Testis (tissue), 3 donors: ENCODE results near the gene CSTF2. TPM values are rescaled to one million over a fixed set of nuclear protein-coding genes. Genes with fewer than 3 reads are reported as not detected.

ENCODE experiments used
- DNase-seq: peaks from one replicate; pipeline ENCODE4 v3.0.0-alpha.2; 2019
- H3K27ac ChIP-seq, 2 donors: fragments of 200-600 bp; sonication (generic); one replicate each; pipeline ENCODE4 v1.5.1; 2019
- H3K27me3 ChIP-seq: fragments of 200-600 bp; sonication (generic); one replicate; pipeline ENCODE4 v1.5.1; 2019
- H3K36me3 ChIP-seq: fragments of 200-600 bp; sonication (generic); one replicate; pipeline ENCODE4 v1.5.1; 2017; ENCODE audit warnings: low read depth; ENCODE audit errors: missing control alignments
- H3K4me1 ChIP-seq: fragments of 200-600 bp; sonication (generic); one replicate; pipeline ENCODE4 v1.5.1; 2019
- H3K4me3 ChIP-seq, 2 donors: fragments of 200-600 bp; sonication (generic); one replicate each; pipeline ENCODE4 v1.5.1; 2017 to 2019
- H3K9me3 ChIP-seq: fragments of 200-600 bp; sonication (generic); one replicate; pipeline ENCODE4 v1.5.1; 2017
- POLR2A ChIP-seq: fragments of 450-650 bp; IDR thresholded peaks from one replicate; pipeline ENCODE4 v1.6.1; 2017; ENCODE audit warnings: antibody characterized with exemption, mild to moderate bottlenecking, moderate library complexity
- WGBS, 2 donors: methylation state at CpG; one replicate each; pipeline ENCODE4 v1.1.5; 2018; 5-methylcytosine and 5-hydroxymethylcytosine counted together
- intact Hi-C: fragments of 100-400 bp; cut with DNase I; formaldehyde crosslinking; loops from one replicate; pipeline ENCODE4 v1.15.1; 2023; ENCODE audit warnings: low total_unique reads
- polyA plus RNA-seq: library from polyadenylated mRNA; stranded (reverse); fragments of 350-450 nt; fragmentation: Illumina TruSeq; extraction: RNeasy Lipid Tissue Mini Kit (QIAGEN cat#74804); gene quantifications from one replicate; pipeline ENCODE4 v1.2.3, GENCODE V29; 2014; ENCODE audit warnings: low read depth, low replicate concordance; ENCODE audit not compliant: insufficient read depth
- total RNA-seq, 2 donors: library from RNA; depleted of rRNA; stranded (reverse); fragments of >200 nt; gene quantifications; one replicate each; pipeline ENCODE4 v1.2.3, GENCODE V29; 2016
- TF ChIP-seq, protein P1 (sequence below), 3 experiments: fragments of 450-650 bp in 2 of 3; fragments of 200-600 bp in 1 of 3; sonication (generic) in 1 of 3; IDR thresholded peaks; one replicate each; pipeline ENCODE4 v1.5.1; 2016 to 2019; ENCODE audit warnings: antibody characterized with exemption in 3 of 3, mild to moderate bottlenecking in 2 of 3, moderate library complexity in 1 of 3

The CSTF2 gene
- total and polyA plus RNA-seq, 3 donors from 2014 or later, result 33.2 to 44.4 (median 42.2) TPM

DNA sequence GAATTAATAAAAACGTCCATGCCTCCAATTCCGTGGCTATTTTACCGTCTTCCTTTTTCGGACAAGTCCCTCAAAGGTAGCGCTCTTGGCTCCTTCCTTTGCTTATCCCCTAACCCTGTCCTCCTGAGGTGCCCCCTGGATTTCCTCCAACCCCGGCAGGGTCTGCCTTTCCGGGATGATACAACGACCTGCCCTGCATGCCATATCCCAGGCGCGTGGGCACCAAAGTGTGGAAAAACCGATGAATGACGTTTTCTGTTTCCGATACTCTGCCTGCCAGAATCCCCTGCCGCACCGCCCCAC lies 706 bp upstream of the CSTF2 start:
- Histone ChIP-seq H3K27ac (no peak overlapping the region), H3K4me1 (no peaks in the 10 kb centered on the region), H3K4me3 (peak overlapping the region; percentile 57 to 71), H3K9me3 (no peaks in the 10 kb centered on the region), H3K36me3 (no peaks in the 10 kb centered on the region), H3K27me3 (no peaks in the 10 kb centered on the region)
- 16 to 20% methylated on average over 7 to 8 of the region's 15 CpGs for WGBS, 2 donors
- intact Hi-C loops, result no loop called here
- peak; percentile 12 for DNase-seq
- TF ChIP-seq POLR2A, result no peak
- TF ChIP-seq, protein P1, sequence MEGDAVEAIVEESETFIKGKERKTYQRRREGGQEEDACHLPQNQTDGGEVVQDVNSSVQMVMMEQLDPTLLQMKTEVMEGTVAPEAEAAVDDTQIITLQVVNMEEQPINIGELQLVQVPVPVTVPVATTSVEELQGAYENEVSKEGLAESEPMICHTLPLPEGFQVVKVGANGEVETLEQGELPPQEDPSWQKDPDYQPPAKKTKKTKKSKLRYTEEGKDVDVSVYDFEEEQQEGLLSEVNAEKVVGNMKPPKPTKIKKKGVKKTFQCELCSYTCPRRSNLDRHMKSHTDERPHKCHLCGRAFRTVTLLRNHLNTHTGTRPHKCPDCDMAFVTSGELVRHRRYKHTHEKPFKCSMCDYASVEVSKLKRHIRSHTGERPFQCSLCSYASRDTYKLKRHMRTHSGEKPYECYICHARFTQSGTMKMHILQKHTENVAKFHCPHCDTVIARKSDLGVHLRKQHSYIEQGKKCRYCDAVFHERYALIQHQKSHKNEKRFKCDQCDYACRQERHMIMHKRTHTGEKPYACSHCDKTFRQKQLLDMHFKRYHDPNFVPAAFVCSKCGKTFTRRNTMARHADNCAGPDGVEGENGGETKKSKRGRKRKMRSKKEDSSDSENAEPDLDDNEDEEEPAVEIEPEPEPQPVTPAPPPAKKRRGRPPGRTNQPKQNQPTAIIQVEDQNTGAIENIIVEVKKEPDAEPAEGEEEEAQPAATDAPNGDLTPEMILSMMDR (IDR thresholded peaks at IDR 0.05), result no peak

DNA sequence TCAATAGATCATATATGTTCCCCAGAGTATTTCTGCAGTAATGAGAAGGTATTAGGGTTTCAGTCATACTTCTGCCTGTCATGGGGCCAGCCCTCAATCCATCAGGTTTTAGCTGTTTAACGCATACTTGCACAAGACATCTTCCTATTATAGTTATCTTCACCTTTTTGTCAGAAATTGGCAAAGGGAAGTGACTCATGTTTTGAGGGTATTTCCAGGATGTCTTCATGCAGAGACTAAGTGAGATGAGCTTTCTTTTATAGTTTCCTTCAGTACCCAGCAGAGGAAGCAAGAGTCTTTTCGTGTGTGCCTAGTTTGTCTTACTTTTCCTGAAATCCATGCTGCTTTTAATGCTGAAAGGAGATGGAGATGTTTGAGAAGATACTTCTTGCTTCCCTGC lies 9.5 kb downstream of the CSTF2 start:
- no peak overlapping the region for H3K4me3 ChIP-seq
- TF ChIP-seq POLR2A, result no peak
- TF ChIP-seq, protein P1 (IDR thresholded peaks at IDR 0.05), result no peak

DNA sequence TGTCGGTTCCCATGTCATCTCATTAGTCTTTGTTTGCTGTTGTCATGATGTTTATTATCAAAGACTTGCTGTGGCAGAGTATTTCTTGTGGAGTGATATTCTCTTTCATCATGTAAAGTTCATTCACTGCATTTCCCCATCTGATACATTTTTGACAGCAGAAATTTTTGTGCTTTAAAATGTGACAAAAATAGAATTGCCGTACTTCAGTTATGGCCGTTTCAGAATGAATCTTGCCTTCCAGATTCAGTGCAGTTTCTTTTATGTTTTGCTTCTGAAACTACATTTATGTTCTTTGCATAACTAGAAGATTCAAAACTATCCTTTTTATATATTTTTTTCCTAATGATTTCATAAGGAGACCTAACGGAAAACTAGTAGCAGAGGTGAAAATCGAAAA lies 10.0 kb downstream of the CSTF2 start:
- no peaks in the 10 kb centered on the region for H3K4me1 ChIP-seq
- H3K36me3 ChIP-seq, result no peaks in the 10 kb centered on the region
- intact Hi-C loops, result no loop called here
- no peak overlapping the region for H3K27ac ChIP-seq
- no peak for DNase-seq
- H3K27me3 ChIP-seq, result no peaks in the 10 kb centered on the region
- TF ChIP-seq POLR2A, result no peak
- TF ChIP-seq, protein P1 (IDR thresholded peaks at IDR 0.05), result no peak
- WGBS, 2 donors, result 88 to 91% methylated on average over 4 to 5 of the region's 5 CpGs
- H3K9me3 ChIP-seq, result no peaks in the 10 kb centered on the region
- no peak overlapping the region for H3K4me3 ChIP-seq

More for the DNA sequence above, 9.5 kb downstream of the CSTF2 start:
- no peaks in the 10 kb centered on the region for H3K36me3 ChIP-seq
- H3K27me3 ChIP-seq, result no peaks in the 10 kb centered on the region
- no peaks in the 10 kb centered on the region for H3K9me3 ChIP-seq
- WGBS, 2 donors, result 68 to 93% methylated on average over 2 of the region's 2 CpGs
- no peak for DNase-seq
- H3K4me1 ChIP-seq, result no peaks in the 10 kb centered on the region
- intact Hi-C loops, result no loop called here
- H3K27ac ChIP-seq, result no peak overlapping the region

DNA sequence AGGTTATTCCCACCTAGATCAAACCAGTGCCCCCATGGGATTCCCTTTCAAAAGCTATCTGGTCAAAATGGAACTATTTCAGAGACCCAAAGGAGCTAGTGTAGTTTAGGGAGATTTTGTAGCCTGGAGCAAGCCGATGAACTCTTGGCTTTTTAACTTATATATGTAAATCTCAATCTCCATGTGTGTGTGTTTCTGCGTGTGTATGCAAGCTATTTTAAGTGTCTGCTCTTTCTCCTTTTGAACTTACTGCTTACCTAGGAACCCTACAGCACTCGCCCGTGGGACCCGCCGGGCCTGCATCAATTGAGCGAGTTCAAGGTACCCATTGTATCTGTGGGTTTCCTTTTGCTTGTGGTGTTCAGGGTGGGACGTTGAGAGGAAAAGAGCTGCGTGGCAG lies 10.4 kb downstream of the CSTF2 start:
- DNase-seq, result no peak
- Histone ChIP-seq H3K27ac (no peak overlapping the region), H3K9me3 (no peaks in the 10 kb centered on the region), H3K27me3 (no peaks in the 10 kb centered on the region), H3K36me3 (no peaks in the 10 kb centered on the region), H3K4me3 (no peak overlapping the region), H3K4me1 (no peaks in the 10 kb centered on the region)
- TF ChIP-seq, protein P1 (IDR thresholded peaks at IDR 0.05), result no peak
- no peak for TF ChIP-seq POLR2A
- WGBS, 2 donors, result 99% methylated on average over 9 of the region's 9 CpGs
- intact Hi-C loops, result no loop called here

DNA sequence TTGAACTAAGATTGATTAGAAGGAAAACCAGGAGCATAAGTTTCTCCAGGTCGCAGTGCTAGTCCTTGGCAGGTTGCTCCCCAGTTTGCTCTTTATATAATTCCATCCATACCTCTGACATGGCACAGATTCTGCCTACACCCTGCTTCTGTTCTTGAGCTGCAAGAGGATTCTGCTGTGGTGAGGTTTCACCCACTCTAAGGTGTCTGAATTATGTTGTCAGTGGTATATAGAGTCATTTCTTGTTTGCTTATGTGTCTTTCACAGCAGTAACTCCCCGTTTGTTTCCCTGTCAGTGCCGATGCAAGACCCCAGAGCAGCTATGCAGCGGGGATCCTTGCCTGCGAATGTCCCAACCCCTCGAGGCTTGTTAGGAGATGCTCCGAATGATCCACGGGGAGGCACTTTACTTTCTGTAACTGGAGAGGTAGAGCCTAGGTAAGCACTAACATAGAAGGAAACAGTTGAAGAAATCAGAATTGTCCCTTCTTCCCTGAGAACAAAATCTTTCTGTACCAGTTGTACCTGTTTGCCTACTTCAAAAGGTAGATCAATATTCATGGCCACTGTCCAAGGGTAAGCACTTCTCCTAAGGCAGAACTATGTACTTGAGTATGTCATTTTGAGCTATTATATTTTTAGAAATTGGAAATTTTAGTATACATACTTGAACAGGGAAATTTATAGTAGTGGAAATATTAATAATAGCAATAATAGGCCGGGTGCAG lies 11.2 kb downstream of the CSTF2 start:
- H3K9me3 ChIP-seq, result no peaks in the 10 kb centered on the region
- H3K4me1 ChIP-seq, result no peaks in the 10 kb centered on the region
- no peaks in the 10 kb centered on the region for H3K27me3 ChIP-seq
- no peak for DNase-seq
- H3K4me3 ChIP-seq, result no peak overlapping the region
- no peak for TF ChIP-seq POLR2A
- TF ChIP-seq, protein P1 (IDR thresholded peaks at IDR 0.05), result no peak
- WGBS, 2 donors, result 93 to 98% methylated on average over 4 to 9 of the region's 9 CpGs
- no peaks in the 10 kb centered on the region for H3K36me3 ChIP-seq
- intact Hi-C loops, result no loop called here
- no peak overlapping the region for H3K27ac ChIP-seq
